HepG2 (cell line): ENCODE data around the gene VGLL4. TPM values are rescaled to one million over a fixed set of nuclear protein-coding genes. Genes with fewer than 3 reads are reported as not detected.

Experiments
- ATRX ChIP-seq: sonication (generic); formaldehyde crosslinking; IDR thresholded peaks from 2 replicates; pipeline ENCODE4 v1.4.0; 2020; ENCODE audit warnings: missing genetic modification reagents, borderline replicate concordance
- CAMTA2 ChIP-seq: sonication (generic); formaldehyde crosslinking; IDR thresholded peaks from 2 replicates; pipeline ENCODE4 v1.4.0; 2020; ENCODE audit warnings: mild to moderate bottlenecking, missing genetic modification reagents, borderline replicate concordance
- HMG20B ChIP-seq: conservative IDR thresholded peaks from 2 replicates; pipeline ENCODE4 v1.6.1; 2016; ENCODE audit warnings: missing genetic modification reagents, missing compliant biosample characterization
- MEIS1 ChIP-seq: sonication (generic); formaldehyde crosslinking; IDR thresholded peaks from 2 replicates; pipeline ENCODE4 v1.9.0; 2021; ENCODE audit warnings: mild to moderate bottlenecking, missing genetic modification reagents, moderate library complexity, borderline replicate concordance
- MEIS2 ChIP-seq: sonication (generic); formaldehyde crosslinking; IDR thresholded peaks from 2 replicates; pipeline ENCODE4 v1.9.0; 2021; ENCODE audit warnings: mild to moderate bottlenecking, missing genetic modification reagents
- NONO ChIP-seq, 2 experiments: fragments of 450-650 bp in 1 of 2; sonication (generic) in 1 of 2; formaldehyde crosslinking in 1 of 2; IDR thresholded peaks in 1 of 2; conservative IDR thresholded peaks in 1 of 2; 2 replicates each; pipeline versions ENCODE4 v1.6.1 to v1.8.0; 2017 to 2022; ENCODE audit warnings: mild to moderate bottlenecking in 1 of 2, missing genetic modification reagents in 1 of 2, moderate library complexity in 1 of 2
- NR3C1 ChIP-seq: sonication (generic); formaldehyde crosslinking; IDR thresholded peaks from 2 replicates; pipeline ENCODE4 v1.4.0; 2020; ENCODE audit warnings: missing genetic modification reagents
- PHF20 ChIP-seq: sonication (generic); formaldehyde crosslinking; IDR thresholded peaks from 2 replicates; pipeline ENCODE4 v1.5.0; 2020; ENCODE audit warnings: mild to moderate bottlenecking, missing genetic modification reagents
- POLR2AphosphoS5 ChIP-seq: IDR thresholded peaks from 2 replicates; pipeline ENCODE4 v1.6.1; 2012; ENCODE audit warnings: low read depth, low read length
- REPIN1 ChIP-seq: sonication (generic); formaldehyde crosslinking; IDR thresholded peaks from 2 replicates; pipeline ENCODE4 v1.8.0; 2022; ENCODE audit warnings: missing genetic modification reagents, low read depth, mild to moderate bottlenecking, borderline replicate concordance
- SMARCE1 ChIP-seq: fragments of 450-650 bp; IDR thresholded peaks from 2 replicates; pipeline ENCODE4 v1.6.1; 2017; ENCODE audit warnings: borderline replicate concordance
- SOX6 ChIP-seq, 2 experiments: fragments of 450-650 bp in 1 of 2; sonication (generic) in 1 of 2; formaldehyde crosslinking in 1 of 2; IDR thresholded peaks; 2 replicates each; pipeline versions ENCODE4 v1.4.0 to v1.6.1; 2017 to 2020; ENCODE audit warnings: antibody characterized with exemption in 1 of 2, mild to moderate bottlenecking in 1 of 2, missing genetic modification reagents in 1 of 2
- ZBTB21 ChIP-seq: sonication (generic); formaldehyde crosslinking; IDR thresholded peaks from 2 replicates; pipeline ENCODE4 v1.4.0; 2020; ENCODE audit warnings: missing genetic modification reagents
- ZFX ChIP-seq: sonication (generic); formaldehyde crosslinking; IDR thresholded peaks from 2 replicates; pipeline ENCODE4 v1.4.0; 2020; ENCODE audit warnings: mild to moderate bottlenecking, low read depth, missing genetic modification reagents, moderate library complexity
- ZNF282 ChIP-seq: fragments of 450-650 bp; IDR thresholded peaks from 2 replicates; pipeline ENCODE4 v1.6.1; 2018; ENCODE audit not compliant: partially characterized antibody
- ZNF331 ChIP-seq: sonication (generic); formaldehyde crosslinking; IDR thresholded peaks from 2 replicates; pipeline ENCODE4 v1.4.0; 2020; ENCODE audit warnings: missing genetic modification reagents
- ZNF451 ChIP-seq: sonication (generic); formaldehyde crosslinking; IDR thresholded peaks from 2 replicates; pipeline ENCODE4 v1.5.0; 2020; ENCODE audit warnings: mild to moderate bottlenecking, missing genetic modification reagents
- ZSCAN31 ChIP-seq: sonication (generic); formaldehyde crosslinking; IDR thresholded peaks from 2 replicates; pipeline ENCODE4 v1.5.0; 2020; ENCODE audit warnings: low read depth, mild to moderate bottlenecking, missing genetic modification reagents
- polyA plus RNA-seq, 8 experiments: library from polyadenylated mRNA; depleted of rRNA in 3 of 8; stranded (reverse) in 7 of 8; unstranded in 1 of 8; fragments of >200 nt; fragmentation: Illumina TruSeq in 4 of 8; extraction: Trizol in 4 of 8; gene quantifications; 2 replicates each; pipeline versions ENCODE4 v1.2.1 to v1.2.3, GENCODE V29; 2011 to 2016; ENCODE audit warnings: low read depth in 4 of 8, missing spikeins in 1 of 8, mixed read lengths in 1 of 8; ENCODE audit not compliant: insufficient read depth in 1 of 8
- total RNA-seq, 5 experiments: library from RNA; depleted of rRNA; stranded (reverse); fragments of >200 nt; fragmentation: Illumina TruSeq; extraction: Trizol; gene quantifications; 2 replicates each; pipeline ENCODE4 v1.2.3, GENCODE V29; 2016; ENCODE audit warnings: low read depth in 1 of 5
- TF ChIP-seq, protein P1 (sequence below): IDR thresholded peaks from 2 replicates; pipeline ENCODE4 v1.6.1; 2016; ENCODE audit warnings: low read depth
- TF ChIP-seq, protein P2 (sequence below): sonication (generic); formaldehyde crosslinking; IDR thresholded peaks from 2 replicates; pipeline ENCODE4 v1.4.0; 2020; ENCODE audit warnings: missing genetic modification reagents
- TF ChIP-seq, protein P3 (sequence below), 2 experiments: sonication (generic) in 1 of 2; formaldehyde crosslinking in 1 of 2; IDR thresholded peaks; 2 replicates each; pipeline versions ENCODE4 v1.4.0 to v1.6.1; 2016 to 2020; ENCODE audit warnings: borderline replicate concordance in 1 of 2, low read depth in 1 of 2, mild to moderate bottlenecking in 1 of 2, missing genetic modification reagents in 1 of 2

Gene VGLL4
- total and polyA plus RNA-seq, 2 of the 13 experiments (the other 11 are each of a cell fraction or from before 2014, with no cell fraction given): 23.2 to 39.0 TPM

DNA sequence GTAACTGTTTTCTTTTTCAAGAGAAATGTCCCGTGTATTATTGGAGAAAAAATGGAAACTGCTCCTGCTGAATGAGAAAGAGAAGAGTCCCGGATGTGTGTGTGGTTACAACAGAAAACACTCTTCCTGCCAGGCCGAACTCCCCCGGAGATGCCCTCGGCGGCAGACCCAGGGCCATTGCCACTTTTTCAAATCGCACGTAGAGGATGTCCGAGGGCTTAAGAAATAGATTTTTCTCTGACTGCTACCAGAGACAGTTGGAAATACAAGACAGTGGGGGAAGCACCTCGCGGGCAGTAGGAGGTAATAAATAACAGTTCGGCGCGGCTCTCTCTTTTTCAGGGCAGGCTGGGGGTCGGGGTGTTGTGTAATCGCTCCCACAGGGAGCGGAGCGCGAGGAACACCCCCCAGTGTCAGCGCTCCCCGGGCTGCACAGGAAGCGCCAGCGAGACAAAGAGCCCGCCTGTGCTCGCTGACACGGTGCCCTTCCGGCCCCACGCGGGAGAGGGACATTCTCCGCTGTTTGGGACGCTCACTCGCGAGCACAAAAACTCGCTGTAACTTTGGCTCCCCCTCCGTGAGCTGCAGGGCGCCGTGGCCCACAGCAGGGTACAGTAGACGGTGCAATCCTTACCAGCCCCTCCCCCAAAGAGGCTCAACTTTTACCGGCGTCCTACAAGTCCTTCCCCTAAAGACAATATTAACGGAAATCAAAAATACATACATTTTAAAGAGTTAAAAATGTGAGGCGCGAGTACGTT is 1.1 kb downstream of the VGLL4 start (continued):
- TF ChIP-seq, protein P1, sequence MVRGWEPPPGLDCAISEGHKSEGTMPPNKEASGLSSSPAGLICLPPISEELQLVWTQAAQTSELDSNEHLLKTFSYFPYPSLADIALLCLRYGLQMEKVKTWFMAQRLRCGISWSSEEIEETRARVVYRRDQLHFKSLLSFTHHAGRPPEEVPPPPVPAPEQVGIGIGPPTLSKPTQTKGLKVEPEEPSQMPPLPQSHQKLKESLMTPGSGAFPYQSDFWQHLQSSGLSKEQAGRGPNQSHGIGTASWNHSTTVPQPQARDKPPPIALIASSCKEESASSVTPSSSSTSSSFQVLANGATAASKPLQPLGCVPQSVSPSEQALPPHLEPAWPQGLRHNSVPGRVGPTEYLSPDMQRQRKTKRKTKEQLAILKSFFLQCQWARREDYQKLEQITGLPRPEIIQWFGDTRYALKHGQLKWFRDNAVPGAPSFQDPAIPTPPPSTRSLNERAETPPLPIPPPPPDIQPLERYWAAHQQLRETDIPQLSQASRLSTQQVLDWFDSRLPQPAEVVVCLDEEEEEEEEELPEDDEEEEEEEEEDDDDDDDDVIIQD (CRISPR knock-in tag): 0 out of 2 replicates have a peak, but pooled peaks have one; percentile 37
- TF ChIP-seq HMG20B (CRISPR knock-in tag): no peak
- TF ChIP-seq ZNF451 (CRISPR knock-in tag): no peak; the same call in 1 of the 2 replicates
- TF ChIP-seq, protein P2, sequence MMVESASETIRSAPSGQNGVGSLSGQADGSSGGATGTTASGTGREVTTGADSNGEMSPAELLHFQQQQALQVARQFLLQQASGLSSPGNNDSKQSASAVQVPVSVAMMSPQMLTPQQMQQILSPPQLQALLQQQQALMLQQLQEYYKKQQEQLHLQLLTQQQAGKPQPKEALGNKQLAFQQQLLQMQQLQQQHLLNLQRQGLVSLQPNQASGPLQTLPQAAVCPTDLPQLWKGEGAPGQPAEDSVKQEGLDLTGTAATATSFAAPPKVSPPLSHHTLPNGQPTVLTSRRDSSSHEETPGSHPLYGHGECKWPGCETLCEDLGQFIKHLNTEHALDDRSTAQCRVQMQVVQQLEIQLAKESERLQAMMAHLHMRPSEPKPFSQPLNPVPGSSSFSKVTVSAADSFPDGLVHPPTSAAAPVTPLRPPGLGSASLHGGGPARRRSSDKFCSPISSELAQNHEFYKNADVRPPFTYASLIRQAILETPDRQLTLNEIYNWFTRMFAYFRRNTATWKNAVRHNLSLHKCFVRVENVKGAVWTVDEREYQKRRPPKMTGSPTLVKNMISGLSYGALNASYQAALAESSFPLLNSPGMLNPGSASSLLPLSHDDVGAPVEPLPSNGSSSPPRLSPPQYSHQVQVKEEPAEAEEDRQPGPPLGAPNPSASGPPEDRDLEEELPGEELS (CRISPR knock-in tag): peak; percentile 68
- no peak for TF ChIP-seq MEIS1 (CRISPR knock-in tag)
- no peak for TF ChIP-seq SOX6 (IDR thresholded peaks at IDR 0.05)
- peak; percentile 77; the same call in 1 of the 2 replicates for TF ChIP-seq SOX6 (CRISPR knock-in tag; IDR thresholded peaks at IDR 0.05)
- peak; percentile 37; the same call in 1 of the 2 replicates for TF ChIP-seq REPIN1 (CRISPR knock-in tag)
- TF ChIP-seq ZSCAN31 (CRISPR knock-in tag): peak; percentile 73; the same call in 1 of the 2 replicates
- TF ChIP-seq MEIS2: peak; percentile 81
- 0 out of 2 replicates have a peak, but pooled peaks have one; percentile 29 for TF ChIP-seq ZBTB21 (CRISPR knock-in tag)
- TF ChIP-seq NR3C1 (CRISPR knock-in tag): no peak
- peak; percentile 65; the same call in 1 of the 2 replicates for TF ChIP-seq POLR2AphosphoS5
- TF ChIP-seq ZNF331 (CRISPR knock-in tag): no peak; the same call in 1 of the 2 replicates
- no peak for TF ChIP-seq NONO (IDR thresholded peaks at IDR 0.05)
- peak; percentile 60; the same call in 1 of the 2 replicates for TF ChIP-seq NONO (CRISPR knock-in tag; conservative IDR thresholded peaks at IDR 0.05)
- TF ChIP-seq CAMTA2 (CRISPR knock-in tag): 0 out of 2 replicates have a peak, but pooled peaks have one; percentile 43
- TF ChIP-seq ZFX (CRISPR knock-in tag): peak; percentile 52
- TF ChIP-seq SMARCE1: no peak
- no peak for TF ChIP-seq ZNF282
- peak; percentile 49; the same call in 1 of the 2 replicates for TF ChIP-seq PHF20 (CRISPR knock-in tag)
- TF ChIP-seq ATRX (CRISPR knock-in tag): 0 out of 2 replicates have a peak, but pooled peaks have one; percentile 60
- TF ChIP-seq, protein P3, sequence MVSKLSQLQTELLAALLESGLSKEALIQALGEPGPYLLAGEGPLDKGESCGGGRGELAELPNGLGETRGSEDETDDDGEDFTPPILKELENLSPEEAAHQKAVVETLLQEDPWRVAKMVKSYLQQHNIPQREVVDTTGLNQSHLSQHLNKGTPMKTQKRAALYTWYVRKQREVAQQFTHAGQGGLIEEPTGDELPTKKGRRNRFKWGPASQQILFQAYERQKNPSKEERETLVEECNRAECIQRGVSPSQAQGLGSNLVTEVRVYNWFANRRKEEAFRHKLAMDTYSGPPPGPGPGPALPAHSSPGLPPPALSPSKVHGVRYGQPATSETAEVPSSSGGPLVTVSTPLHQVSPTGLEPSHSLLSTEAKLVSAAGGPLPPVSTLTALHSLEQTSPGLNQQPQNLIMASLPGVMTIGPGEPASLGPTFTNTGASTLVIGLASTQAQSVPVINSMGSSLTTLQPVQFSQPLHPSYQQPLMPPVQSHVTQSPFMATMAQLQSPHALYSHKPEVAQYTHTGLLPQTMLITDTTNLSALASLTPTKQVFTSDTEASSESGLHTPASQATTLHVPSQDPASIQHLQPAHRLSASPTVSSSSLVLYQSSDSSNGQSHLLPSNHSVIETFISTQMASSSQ (IDR thresholded peaks at IDR 0.05; ENCODE audit: low read depth): no peak
- TF ChIP-seq, protein P3 (CRISPR knock-in tag; IDR thresholded peaks at IDR 0.05; ENCODE audit: borderline replicate concordance): peak; percentile 25; the same call in 1 of the 2 replicates
